Liver (tissue), 9 donors: Measurements from ENCODE around the gene P2RX7. TPM values are rescaled to one million over a fixed set of nuclear protein-coding genes. Genes with fewer than 3 reads are reported as not detected.
A peak's percentile ranks its signal among the peaks of the same experiment; 100 is the strongest.

Source experiments
- DNase-seq: peaks from one replicate; pipeline ENCODE4 v3.0.0-alpha.2; 2017; ENCODE audit warnings: low spot score
- H3K27ac ChIP-seq, 2 donors: one replicate each; pipeline ENCODE4 v1.7.0; 2013; ENCODE audit warnings: inconsistent platforms in 2 of 2, low read length in 2 of 2, control low read depth in 1 of 2, low read depth in 1 of 2, mild to moderate bottlenecking in 1 of 2
- H3K27me3 ChIP-seq, 4 donors: one replicate each; pipeline versions ENCODE4 v1.6.1 to v1.7.0; 2013; ENCODE audit warnings: low read length in 3 of 4, inconsistent platforms in 1 of 4, mild to moderate bottlenecking in 1 of 4, moderate library complexity in 1 of 4; ENCODE audit not compliant: control insufficient read depth in 4 of 4, insufficient read depth in 4 of 4
- H3K36me3 ChIP-seq, 4 donors: one replicate each; pipeline versions ENCODE4 v1.6.1 to v1.7.0; 2013; ENCODE audit warnings: low read length in 3 of 4, mild to moderate bottlenecking in 3 of 4, low read depth in 1 of 4, moderate library complexity in 1 of 4; ENCODE audit not compliant: control insufficient read depth in 4 of 4, insufficient read depth in 3 of 4
- H3K4me1 ChIP-seq, 4 donors: one replicate each; pipeline versions ENCODE4 v1.6.1 to v1.7.0; 2013; ENCODE audit warnings: low read length in 3 of 4, mild to moderate bottlenecking in 3 of 4, moderate library complexity in 1 of 4; ENCODE audit not compliant: control insufficient read depth in 4 of 4, insufficient read depth in 4 of 4
- H3K4me3 ChIP-seq, 3 donors: one replicate each; pipeline versions ENCODE4 v1.6.1 to v1.7.0; 2013; ENCODE audit warnings: low read length in 3 of 3, control low read depth in 1 of 3, low read depth in 1 of 3, mild to moderate bottlenecking in 1 of 3
- H3K9ac ChIP-seq, 2 donors: one replicate each; pipeline ENCODE4 v1.7.0; 2013; ENCODE audit warnings: low read length in 2 of 2, mild to moderate bottlenecking in 2 of 2, moderate library complexity in 2 of 2, control low read depth in 1 of 2, low read depth in 1 of 2
- H3K9me3 ChIP-seq, 4 donors: one replicate each; pipeline versions ENCODE4 v1.6.1 to v1.7.0; 2013; ENCODE audit warnings: low read length in 3 of 4; ENCODE audit not compliant: control insufficient read depth in 4 of 4
- ATF3 ChIP-seq: IDR thresholded peaks from 2 replicates; pipeline ENCODE4 v1.6.1; 2016; ENCODE audit warnings: antibody characterized with exemption
- CTCF ChIP-seq: fragments of 150-350 bp; IDR thresholded peaks from 2 replicates; pipeline ENCODE4 v1.5.1; 2017; ENCODE audit warnings: improper control_type of control experiment, low read depth, low read length; ENCODE audit not compliant: missing input control
- EGR1 ChIP-seq, 2 donors: IDR thresholded peaks; 2 replicates each; pipeline ENCODE4 v1.6.1; 2016 to 2018; ENCODE audit warnings: antibody characterized with exemption in 2 of 2, low read depth in 2 of 2
- FOXA1 ChIP-seq: IDR thresholded peaks from 2 replicates; pipeline ENCODE4 v1.6.1; 2016; ENCODE audit warnings: antibody characterized with exemption
- FOXA2 ChIP-seq: IDR thresholded peaks from 2 replicates; pipeline ENCODE4 v1.6.1; 2016; ENCODE audit warnings: antibody characterized with exemption
- GABPA ChIP-seq, 2 donors: IDR thresholded peaks in 1 of 2; conservative IDR thresholded peaks in 1 of 2; 2 replicates each; pipeline ENCODE4 v1.6.1; 2016; ENCODE audit warnings: antibody characterized with exemption in 2 of 2, mild to moderate bottlenecking in 1 of 2, moderate library complexity in 1 of 2
- HNF4A ChIP-seq, 2 donors: conservative IDR thresholded peaks; 2 replicates each; pipeline ENCODE4 v1.6.1; 2016; ENCODE audit warnings: antibody characterized with exemption in 2 of 2, mild to moderate bottlenecking in 2 of 2
- HNF4G ChIP-seq: IDR thresholded peaks from 2 replicates; pipeline ENCODE4 v1.6.1; 2016; ENCODE audit warnings: antibody characterized with exemption
- JUND ChIP-seq, 2 donors: IDR thresholded peaks; 2 replicates each; pipeline ENCODE4 v1.6.1; 2016; ENCODE audit warnings: antibody characterized with exemption in 2 of 2
- MAX ChIP-seq: IDR thresholded peaks from 2 replicates; pipeline ENCODE4 v1.6.1; 2016; ENCODE audit warnings: antibody characterized with exemption
- NR2F2 ChIP-seq: IDR thresholded peaks from 2 replicates; pipeline ENCODE4 v1.6.1; 2016; ENCODE audit warnings: antibody characterized with exemption
- RAD21 ChIP-seq, 2 donors: IDR thresholded peaks; 2 replicates each; pipeline ENCODE4 v1.6.1; 2016; ENCODE audit warnings: antibody characterized with exemption in 2 of 2, mild to moderate bottlenecking in 2 of 2
- REST ChIP-seq: IDR thresholded peaks from 2 replicates; pipeline ENCODE4 v1.6.1; 2016; ENCODE audit warnings: antibody characterized with exemption, mild to moderate bottlenecking
- RXRA ChIP-seq, 2 donors: IDR thresholded peaks; 2 replicates each; pipeline ENCODE4 v1.6.1; 2017 to 2018; ENCODE audit warnings: antibody characterized with exemption in 2 of 2, mild to moderate bottlenecking in 1 of 2
- SP1 ChIP-seq: IDR thresholded peaks from 2 replicates; pipeline ENCODE4 v1.6.1; 2018; ENCODE audit warnings: antibody characterized with exemption, mild to moderate bottlenecking
- TAF1 ChIP-seq: conservative IDR thresholded peaks from 2 replicates; pipeline ENCODE4 v1.6.1; 2016; ENCODE audit warnings: antibody characterized with exemption, mild to moderate bottlenecking
- YY1 ChIP-seq: IDR thresholded peaks from 2 replicates; pipeline ENCODE4 v1.6.1; 2016; ENCODE audit warnings: antibody characterized with exemption, mild to moderate bottlenecking
- ZBTB33 ChIP-seq: IDR thresholded peaks from 2 replicates; pipeline ENCODE4 v1.6.1; 2016; ENCODE audit warnings: antibody characterized with exemption
- WGBS: extraction: QIAGEN DNeasy Blood & Tissue Kit; methylation state at CpG from one replicate; pipeline ENCODE4 v1.1.7; 2013; 5-methylcytosine and 5-hydroxymethylcytosine counted together
- polyA plus RNA-seq, 2 donors: library from polyadenylated mRNA; stranded (reverse) in 1 of 2; unstranded in 1 of 2; fragments of 200-250 nt in 1 of 2; fragments of >200 nt in 1 of 2; fragmentation: Nextera tagmentation in 1 of 2; extraction: Ambion mirVana in 1 of 2; gene quantifications; one replicate each; pipeline versions ENCODE4 v1.2.1 to v1.2.3, GENCODE V29; 2013 to 2015
- total RNA-seq, 2 donors: library from RNA; depleted of rRNA; stranded (reverse); fragments of >200 nt; gene quantifications; one replicate each; pipeline ENCODE4 v1.2.3, GENCODE V29; 2014
- donor health status: healthy.
- donor health status: healthy.
- donor health status: healthy.
- donor health status: healthy.
- donor health status: healthy.

P2RX7 gene
- total and polyA plus RNA-seq, 4 donors = 1.2 to 3.2 (median 2.2) TPM

- H3K4me3 ChIP-seq = no peak overlapping the region
- no peaks in the 10 kb centered on the region for H3K9me3 ChIP-seq
- peak overlapping the region; percentile 87 to 98 for H3K27ac ChIP-seq
- no peak for DNase-seq
- no peaks in the 10 kb centered on the region for H3K27me3 ChIP-seq
- H3K9ac ChIP-seq = peak overlapping the region in 1 of 2 donors; percentile 88
- 47% methylated on average over 14 of the region's 14 CpGs for WGBS
- TF ChIP-seq ATF3 = peak; percentile 80
- TF ChIP-seq SP1 = peak; percentile 61
- peak; percentile 13 for TF ChIP-seq MAX
- TF ChIP-seq HNF4A (conservative IDR thresholded peaks at IDR 0.05) = peak; percentile 47 to 70
- peak; percentile 29 for TF ChIP-seq FOXA2
- TF ChIP-seq EGR1 (IDR thresholded peaks at IDR 0.05; ENCODE audit: low read depth in 2 of 2) = no peak
- TF ChIP-seq JUND (IDR thresholded peaks at IDR 0.05) = peak; percentile 95 to 98
- peak; percentile 54 for TF ChIP-seq REST
- peak in 1 of 2 donors; percentile 15 for TF ChIP-seq RAD21 (IDR thresholded peaks at IDR 0.05)
- peak; percentile 16 for TF ChIP-seq HNF4G
- peak; percentile 37 for TF ChIP-seq NR2F2
- peak; percentile 37 to 83 for TF ChIP-seq RXRA (IDR thresholded peaks at IDR 0.05)
- no peak for TF ChIP-seq ZBTB33
- no peak for TF ChIP-seq TAF1
- TF ChIP-seq FOXA1 = peak; percentile 25
- peak; percentile 39 for TF ChIP-seq YY1
- no peak for TF ChIP-seq CTCF
- TF ChIP-seq GABPA (IDR thresholded peaks at IDR 0.05 in 1 of 2, conservative IDR thresholded peaks at IDR 0.05 in 1 of 2) = no peak
- H3K36me3 ChIP-seq = peaks cover 0 to 4% (median 0%) of the 10 kb centered on the region in 4 donors
- peaks cover 5 to 31% (median 18%) of the 10 kb centered on the region in 4 donors for H3K4me1 ChIP-seq
Observed at GRCh38 chr12:121214855-121215745, 82.4 kb downstream of the P2RX7 start.
